Thyroid gland (tissue), 4 donors: ENCODE measurements around the gene CELSR3.

Experiments used
- POLR2A ChIP-seq, 2 donors: fragments of 450-650 bp; IDR thresholded peaks; one replicate each; pipeline ENCODE4 v1.6.1; 2017; ENCODE audit warnings: antibody characterized with exemption in 2 of 2, mild to moderate bottlenecking in 2 of 2, moderate library complexity in 1 of 2
- TF ChIP-seq, protein P1 (sequence below), 6 experiments: fragments of 200-600 bp in 3 of 6; fragments of 450-650 bp in 3 of 6; sonication (generic) in 3 of 6; IDR thresholded peaks; one replicate each; pipeline ENCODE4 v1.5.1; 2016 to 2019; ENCODE audit warnings: antibody characterized with exemption in 6 of 6, mild to moderate bottlenecking in 2 of 6, inconsistent platforms in 1 of 6, moderate library complexity in 1 of 6

DNA sequence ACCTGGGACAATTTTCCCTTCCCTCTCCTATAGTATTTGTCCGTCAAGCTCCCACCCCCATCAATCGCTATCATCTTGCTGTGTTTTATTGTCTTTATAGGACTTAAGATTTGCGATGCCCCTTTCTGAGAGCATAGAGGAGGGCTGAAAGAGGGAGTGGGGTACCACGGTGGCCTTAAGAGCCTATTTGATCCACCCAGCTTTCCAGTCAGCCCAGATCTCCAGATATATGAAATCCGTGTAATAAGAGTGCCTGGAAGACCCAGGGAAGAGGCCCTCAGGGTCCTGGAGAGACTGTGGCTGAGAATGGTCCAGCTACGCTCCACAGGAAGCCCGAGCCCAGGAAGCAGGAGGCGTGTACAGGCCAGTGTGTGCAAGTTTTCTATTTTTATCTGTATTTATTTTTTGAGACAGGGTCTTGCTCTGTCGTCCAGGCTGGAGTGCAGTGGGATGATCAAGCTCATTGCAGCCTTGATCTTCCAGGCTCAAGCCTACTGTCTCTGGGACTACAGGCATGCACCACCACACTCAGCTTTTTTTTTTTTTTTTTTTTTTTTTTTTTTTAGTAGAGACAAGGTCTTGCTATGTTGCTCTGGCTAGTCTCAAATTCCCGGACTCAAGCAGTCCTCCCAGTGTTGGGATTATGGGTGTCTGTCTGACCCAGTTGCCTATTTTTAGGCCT, 24.0 kb upstream of the CELSR3 start:
- TF ChIP-seq, protein P1, sequence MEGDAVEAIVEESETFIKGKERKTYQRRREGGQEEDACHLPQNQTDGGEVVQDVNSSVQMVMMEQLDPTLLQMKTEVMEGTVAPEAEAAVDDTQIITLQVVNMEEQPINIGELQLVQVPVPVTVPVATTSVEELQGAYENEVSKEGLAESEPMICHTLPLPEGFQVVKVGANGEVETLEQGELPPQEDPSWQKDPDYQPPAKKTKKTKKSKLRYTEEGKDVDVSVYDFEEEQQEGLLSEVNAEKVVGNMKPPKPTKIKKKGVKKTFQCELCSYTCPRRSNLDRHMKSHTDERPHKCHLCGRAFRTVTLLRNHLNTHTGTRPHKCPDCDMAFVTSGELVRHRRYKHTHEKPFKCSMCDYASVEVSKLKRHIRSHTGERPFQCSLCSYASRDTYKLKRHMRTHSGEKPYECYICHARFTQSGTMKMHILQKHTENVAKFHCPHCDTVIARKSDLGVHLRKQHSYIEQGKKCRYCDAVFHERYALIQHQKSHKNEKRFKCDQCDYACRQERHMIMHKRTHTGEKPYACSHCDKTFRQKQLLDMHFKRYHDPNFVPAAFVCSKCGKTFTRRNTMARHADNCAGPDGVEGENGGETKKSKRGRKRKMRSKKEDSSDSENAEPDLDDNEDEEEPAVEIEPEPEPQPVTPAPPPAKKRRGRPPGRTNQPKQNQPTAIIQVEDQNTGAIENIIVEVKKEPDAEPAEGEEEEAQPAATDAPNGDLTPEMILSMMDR (IDR thresholded peaks at IDR 0.05), result no peak
- TF ChIP-seq POLR2A (IDR thresholded peaks at IDR 0.05), result no peak
